CD8-positive, alpha-beta memory T cell (primary cell): ENCODE results near the gene SPIN2A. TPM values are rescaled to one million over a fixed set of nuclear protein-coding genes. Genes with fewer than 3 reads are reported as not detected.
A peak's percentile ranks its signal among the peaks of the same experiment; 100 is the strongest.
"Not testable (repeated sequence)": the region's sequence is repeated elsewhere in the genome, so short reads cannot be mapped to it uniquely, and the experiment has no call there.

Experiments used
- CTCF ChIA-PET: fragments of 350-600 bp; sonication (Branson Sonifier 250); formaldehyde crosslinking; loops from one replicate; lab custom pipeline; 2021; ENCODE audit warnings: antibody characterized with exemption; lab: Charles Lee
- POLR2A ChIA-PET: fragments of 350-600 bp; sonication (Branson Sonifier 250); formaldehyde crosslinking; loops from one replicate; lab custom pipeline; 2021; ENCODE audit warnings: antibody characterized with exemption; lab: Charles Lee
- DNase-seq, 5 donors: peaks; one replicate each; pipeline versions ENCODE4 v3.0.0 to v3.0.0-alpha.2; 2020 to 2022; ENCODE audit warnings: mixed read lengths in 1 of 5
- H3K27ac ChIP-seq: one replicate; pipeline ENCODE4 v1.7.0; 2013; ENCODE audit warnings: low read depth, mild to moderate bottlenecking, low read length, moderate library complexity
- H3K27me3 ChIP-seq: 2 replicates; pipeline ENCODE4 v1.7.0; 2013; ENCODE audit warnings: low read length, mild to moderate bottlenecking; ENCODE audit not compliant: insufficient read depth, poor library complexity, severe bottlenecking
- H3K36me3 ChIP-seq: 2 replicates; pipeline ENCODE4 v1.7.0; 2013; ENCODE audit warnings: mild to moderate bottlenecking, low read length, moderate library complexity; ENCODE audit not compliant: insufficient read depth
- H3K4me1 ChIP-seq: 2 replicates; pipeline ENCODE4 v1.7.0; 2013; ENCODE audit warnings: mild to moderate bottlenecking, low read length, moderate library complexity; ENCODE audit not compliant: insufficient read depth
- H3K4me3 ChIP-seq: 2 replicates; pipeline ENCODE4 v1.7.0; 2013; ENCODE audit warnings: mild to moderate bottlenecking, low read length
- H3K9me3 ChIP-seq: 2 replicates; pipeline ENCODE4 v1.7.0; 2013; ENCODE audit warnings: mild to moderate bottlenecking, low read length
- H3K27ac Mint-ChIP-seq, 8 donors: one replicate each; pipeline ENCODE4 v1.8.0; 2020 to 2021; ENCODE audit warnings: mixed read lengths in 8 of 8, mild to moderate bottlenecking in 6 of 8, inconsistent platforms in 3 of 8, moderate library complexity in 3 of 8
- H3K27me3 Mint-ChIP-seq, 2 donors: one replicate each; pipeline ENCODE4 v1.8.0; 2020 to 2021; ENCODE audit warnings: mixed read lengths in 2 of 2, mild to moderate bottlenecking in 1 of 2, moderate library complexity in 1 of 2
- H3K36me3 Mint-ChIP-seq, 3 donors: one replicate each; pipeline ENCODE4 v1.8.0; 2020 to 2021; ENCODE audit warnings: mixed read lengths in 3 of 3, inconsistent platforms in 1 of 3, mild to moderate bottlenecking in 1 of 3
- H3K4me1 Mint-ChIP-seq, 3 donors: one replicate each; pipeline ENCODE4 v1.8.0; 2020 to 2021; ENCODE audit warnings: mixed read lengths in 3 of 3, inconsistent platforms in 1 of 3, mild to moderate bottlenecking in 1 of 3
- H3K4me3 Mint-ChIP-seq, 7 donors: one replicate each; pipeline ENCODE4 v1.8.0; 2020 to 2021; ENCODE audit warnings: mixed read lengths in 7 of 7, mild to moderate bottlenecking in 6 of 7, moderate library complexity in 4 of 7, inconsistent platforms in 2 of 7
- H3K9me3 Mint-ChIP-seq, 5 donors: one replicate each; pipeline ENCODE4 v1.8.0; 2020 to 2022; ENCODE audit warnings: mixed read lengths in 5 of 5, mild to moderate bottlenecking in 3 of 5, moderate library complexity in 2 of 5, inconsistent platforms in 1 of 5
- polyA plus RNA-seq: library from polyadenylated mRNA; unstranded; fragments of 300-500 nt; fragmentation: Illumina TruSeq; gene quantifications from one replicate; pipeline ENCODE4 v1.2.3, GENCODE V29; 2021
- total RNA-seq, 2 experiments: library from RNA; stranded (reverse); gene quantifications; one replicate each; pipeline ENCODE4 v1.2.3, GENCODE V29; 2021

The SPIN2A gene
- under 1 TPM; 0.18 to 0.47 TPM for total RNA-seq
- 0.13 TPM for polyA plus RNA-seq

- H3K27me3 ChIP-seq, H3K4me3 ChIP-seq, H3K27ac ChIP-seq, POLR2A ChIA-PET, H3K9me3 Mint-ChIP-seq, DNase-seq, H3K4me3 Mint-ChIP-seq, H3K9me3 ChIP-seq, H3K36me3 Mint-ChIP-seq, H3K4me1 ChIP-seq, CTCF ChIA-PET, H3K4me1 Mint-ChIP-seq, H3K36me3 ChIP-seq, H3K27me3 Mint-ChIP-seq: not testable (repeated sequence)
- peak within 1 kb of the TSS in 1 of 8 donors; percentile 47 for H3K27ac Mint-ChIP-seq
Measured at GRCh38 chrX:57137073-57137472, at the start of gene SPIN2A. TSS of gene SPIN2A (minus strand) at chrX:57137397. CDS start at chrX:57136597, 800 bp downstream.

GRCh38 chrX:57178605-57179004 lies 41.4 kb upstream of the SPIN2A start:
- Mint-ChIP-seq H3K27ac (no peak overlapping the region), H3K4me1 (no peaks in the 10 kb centered on the region), H3K27me3 (peaks cover 0 to 9% of the 10 kb centered on the region in 2 donors), H3K36me3 (peaks cover 0 to 3% (median 0%) of the 10 kb centered on the region in 3 donors), H3K4me3 (no peak overlapping the region), H3K9me3 (peaks cover 0 to 19% (median 16%) of the 10 kb centered on the region in 5 donors)
- DNase-seq: no peak
- H3K4me1 ChIP-seq: no peaks in the 10 kb centered on the region
- H3K9me3 ChIP-seq: no peaks in the 10 kb centered on the region
- H3K27me3 ChIP-seq: no peaks in the 10 kb centered on the region
- no peaks in the 10 kb centered on the region for H3K36me3 ChIP-seq
- H3K4me3 ChIP-seq: no peak overlapping the region
- POLR2A ChIA-PET: no interaction called here
- H3K27ac ChIP-seq: no peak overlapping the region
- CTCF ChIA-PET: no interaction called here

- POLR2A ChIA-PET: no interaction called here
- no peaks in the 10 kb centered on the region for H3K4me1 ChIP-seq
- no peaks in the 10 kb centered on the region for H3K36me3 ChIP-seq
- no peaks in the 10 kb centered on the region for H3K27me3 ChIP-seq
- H3K4me3 Mint-ChIP-seq: no peak overlapping the region
- no peak overlapping the region for H3K27ac ChIP-seq
- peaks cover 0 to 15% (median 10%) of the 10 kb centered on the region in 5 donors for H3K9me3 Mint-ChIP-seq
- no peaks in the 10 kb centered on the region for H3K4me1 Mint-ChIP-seq
- no peak overlapping the region for H3K4me3 ChIP-seq
- no peaks in the 10 kb centered on the region for H3K9me3 ChIP-seq
- DNase-seq: no peak
- H3K27me3 Mint-ChIP-seq: peaks cover 0 to 12% of the 10 kb centered on the region in 2 donors
- CTCF ChIA-PET: no interaction called here
- peaks cover 0 to 3% (median 0%) of the 10 kb centered on the region in 3 donors for H3K36me3 Mint-ChIP-seq
- no peak overlapping the region for H3K27ac Mint-ChIP-seq
Measured at GRCh38 chrX:57177070-57177469, 39.9 kb upstream of the SPIN2A start.

GRCh38 chrX:57172544-57172943 lies 35.3 kb upstream of the SPIN2A start:
- no peaks in the 10 kb centered on the region for H3K27me3 ChIP-seq
- H3K36me3 Mint-ChIP-seq: peaks cover 0 to 3% (median 0%) of the 10 kb centered on the region in 3 donors
- no peak overlapping the region for H3K27ac ChIP-seq
- H3K36me3 ChIP-seq: no peaks in the 10 kb centered on the region
- H3K27ac Mint-ChIP-seq: no peak overlapping the region
- H3K9me3 Mint-ChIP-seq: peaks cover 0 to 3% (median 0%) of the 10 kb centered on the region in 5 donors
- ChIA-PET POLR2A (interaction anchor here (0.6 kb wide), 1 partner anchor 442 kb away, joined by 3 read pairs; no protein-coding TSS in a partner anchor), CTCF (no interaction called here)
- DNase-seq: no peak
- no peak overlapping the region for H3K4me3 ChIP-seq
- no peaks in the 10 kb centered on the region for H3K4me1 Mint-ChIP-seq
- no peaks in the 10 kb centered on the region for H3K9me3 ChIP-seq
- peaks cover 0 to 8% of the 10 kb centered on the region in 2 donors for H3K27me3 Mint-ChIP-seq
- no peak overlapping the region for H3K4me3 Mint-ChIP-seq
- H3K4me1 ChIP-seq: no peaks in the 10 kb centered on the region

GRCh38 chrX:57156397-57157049 lies 19.3 kb upstream of the SPIN2A start:
- no peak overlapping the region for H3K27ac Mint-ChIP-seq
- Histone ChIP-seq H3K36me3 (no peaks in the 10 kb centered on the region), H3K27me3 (no peaks in the 10 kb centered on the region), H3K9me3 (no peaks in the 10 kb centered on the region), H3K4me3 (no peak overlapping the region), H3K27ac (no peak overlapping the region), H3K4me1 (no peaks in the 10 kb centered on the region)
- H3K36me3 Mint-ChIP-seq: peaks cover 2 to 32% (median 13%) of the 10 kb centered on the region in 3 donors
- peaks cover 0 to 38% (median 21%) of the 10 kb centered on the region in 5 donors for H3K9me3 Mint-ChIP-seq
- DNase-seq: no peak
- CTCF ChIA-PET: no interaction called here
- peaks cover 0 to 8% of the 10 kb centered on the region in 2 donors for H3K27me3 Mint-ChIP-seq
- H3K4me3 Mint-ChIP-seq: no peak overlapping the region
- POLR2A ChIA-PET: no interaction called here
- H3K4me1 Mint-ChIP-seq: no peaks in the 10 kb centered on the region

- peaks cover 0 to 8% of the 10 kb centered on the region in 2 donors for H3K27me3 Mint-ChIP-seq
- ChIA-PET CTCF (no interaction called here), POLR2A (no interaction called here)
- Histone ChIP-seq H3K4me3 (no peak overlapping the region), H3K4me1 (no peaks in the 10 kb centered on the region), H3K36me3 (no peaks in the 10 kb centered on the region), H3K27me3 (no peaks in the 10 kb centered on the region), H3K27ac (no peak overlapping the region), H3K9me3 (no peaks in the 10 kb centered on the region)
- H3K9me3 Mint-ChIP-seq: peaks cover 0 to 36% (median 13%) of the 10 kb centered on the region in 5 donors
- H3K4me3 Mint-ChIP-seq: no peak overlapping the region
- no peak for DNase-seq
- no peak overlapping the region for H3K27ac Mint-ChIP-seq
- peaks cover 4 to 30% (median 18%) of the 10 kb centered on the region in 3 donors for H3K36me3 Mint-ChIP-seq
- H3K4me1 Mint-ChIP-seq: no peaks in the 10 kb centered on the region
Measured at GRCh38 chrX:57155171-57155570, 18.0 kb upstream of the SPIN2A start.

- peaks cover 0 to 28% (median 13%) of the 10 kb centered on the region in 5 donors for H3K9me3 Mint-ChIP-seq
Measured at GRCh38 chrX:57152222-57152621, 15.0 kb upstream of the SPIN2A start.

GRCh38 chrX:57138674-57139073 lies 1.5 kb upstream of the SPIN2A start:
- Mint-ChIP-seq H3K36me3 (no peaks in the 10 kb centered on the region), H3K4me1 (peaks cover 7 to 17% (median 14%) of the 10 kb centered on the region in 3 donors), H3K4me3 (no peak overlapping the region), H3K27ac (no peak overlapping the region), H3K27me3 (peaks cover 0 to 7% of the 10 kb centered on the region in 2 donors), H3K9me3 (no peaks in the 10 kb centered on the region)
- no peaks in the 10 kb centered on the region for H3K9me3 ChIP-seq
- H3K36me3 ChIP-seq: no peaks in the 10 kb centered on the region
- no peak for DNase-seq
- H3K27me3 ChIP-seq: no peaks in the 10 kb centered on the region
- H3K4me1 ChIP-seq: no peaks in the 10 kb centered on the region
- ChIA-PET POLR2A (no interaction called here), CTCF (no interaction called here)
- no peak overlapping the region for H3K27ac ChIP-seq
- no peak overlapping the region for H3K4me3 ChIP-seq

More at GRCh38 chrX:57152222-57152621, 15.0 kb upstream of the SPIN2A start:
- H3K4me3 ChIP-seq, H3K4me3 Mint-ChIP-seq, H3K27me3 ChIP-seq, DNase-seq, CTCF ChIA-PET, H3K36me3 ChIP-seq, H3K27ac ChIP-seq, H3K4me1 ChIP-seq, POLR2A ChIA-PET, H3K27me3 Mint-ChIP-seq, H3K9me3 ChIP-seq, H3K4me1 Mint-ChIP-seq, H3K27ac Mint-ChIP-seq: not testable (repeated sequence)
- H3K36me3 Mint-ChIP-seq: peaks cover 4 to 32% (median 22%) of the 10 kb centered on the region in 3 donors
